ENCODE measurements around the gene SLC38A9. TPM values are rescaled to one million over a fixed set of nuclear protein-coding genes. Genes with fewer than 3 reads are reported as not detected.

The SLC38A9 gene
- total RNA-seq, 2 donors from 2014 or later, result 17.9 to 19.5 TPM

GRCh38 chr5:55584398-55585205, 127.5 kb downstream of the SLC38A9 start:
- no peak overlapping the region for H3K27ac Mint-ChIP-seq
- no peaks in the 10 kb centered on the region for H3K9me3 Mint-ChIP-seq
- ATAC-seq (no peak), DNase-seq (ENCODE audit: low spot score in 2 of 2) (no peak)
- no peaks in the 10 kb centered on the region for H3K36me3 Mint-ChIP-seq

GRCh38 chr5:55583578-55583977, 128.5 kb downstream of the SLC38A9 start:
- no peaks in the 10 kb centered on the region for H3K36me3 Mint-ChIP-seq
- DNase-seq (ENCODE audit: low spot score in 2 of 2) (no peak), ATAC-seq (no peak)
- H3K27ac Mint-ChIP-seq, result no peak overlapping the region
- H3K9me3 Mint-ChIP-seq, result no peaks in the 10 kb centered on the region

- no peak for DNase-seq (ENCODE audit: low spot score in 2 of 2)
Measured at GRCh38 chr5:55582256-55582655, 129.9 kb downstream of the SLC38A9 start.

GRCh38 chr5:55580042-55580441, 132.1 kb downstream of the SLC38A9 start:
- Mint-ChIP-seq H3K9me3 (no peaks in the 10 kb centered on the region), H3K27ac (no peak overlapping the region), H3K36me3 (no peaks in the 10 kb centered on the region)
- ATAC-seq, result no peak
- no peak for DNase-seq (ENCODE audit: low spot score in 2 of 2)

More at GRCh38 chr5:55582256-55582655, 129.9 kb downstream of the SLC38A9 start:
- H3K9me3 Mint-ChIP-seq, result no peaks in the 10 kb centered on the region
- H3K36me3 Mint-ChIP-seq, result no peaks in the 10 kb centered on the region
- peak; percentile 16 to 86 for ATAC-seq
- H3K27ac Mint-ChIP-seq, result no peak overlapping the region

GRCh38 chr5:55578771-55579170, 133.4 kb downstream of the SLC38A9 start:
- Mint-ChIP-seq H3K27ac (peak overlapping the region in 1 of 2 donors; percentile 38), H3K36me3 (no peaks in the 10 kb centered on the region), H3K9me3 (no peaks in the 10 kb centered on the region)
- DNase-seq (ENCODE audit: low spot score in 2 of 2), result no peak
- no peak for ATAC-seq

GRCh38 chr5:55577353-55578060, 134.6 kb downstream of the SLC38A9 start:
- ATAC-seq (no peak), DNase-seq (ENCODE audit: low spot score in 2 of 2) (no peak)
- no peak overlapping the region for H3K27ac Mint-ChIP-seq
- H3K9me3 Mint-ChIP-seq, result no peaks in the 10 kb centered on the region
- H3K36me3 Mint-ChIP-seq, result no peaks in the 10 kb centered on the region

GRCh38 chr5:55576661-55577060, 135.5 kb downstream of the SLC38A9 start:
- no peak overlapping the region for H3K27ac Mint-ChIP-seq
- DNase-seq (ENCODE audit: low spot score in 2 of 2), result no peak
- H3K36me3 Mint-ChIP-seq, result no peaks in the 10 kb centered on the region
- ATAC-seq, result no peak
- no peaks in the 10 kb centered on the region for H3K9me3 Mint-ChIP-seq

Other genes with a start within 250 kb of the SLC38A9 start
- 10 to 100 TPM; 10.8 to 12.5 TPM for gene PLPP1, start 177.4 kb downstream of the SLC38A9 start, total RNA-seq
- gene DDX4, start 25.7 kb upstream of the SLC38A9 start, total RNA-seq, result not detected
- gene IL31RA, start 139.0 kb upstream of the SLC38A9 start, total RNA-seq, result under 1 TPM in 1 of 2 donors, not detected in 1; 0.89 TPM